Activated T-cell treated with anti-CD3 and anti-CD28 coated beads for 1 hour (primary cell): ENCODE measurements around the gene CLOCK.
A peak's percentile ranks its signal among the peaks of the same experiment; 100 is the strongest.

Experiments
- DNase-seq: peaks from one replicate; pipeline ENCODE4 v3.0.0-alpha.2; 2020; ENCODE audit warnings: low read depth

CLOCK gene

GRCh38 chr4:55411621-55412020 is 135.1 kb downstream of the CLOCK start:
- no peak for DNase-seq

- no peak for DNase-seq
Observed at GRCh38 chr4:55410431-55410830, 136.3 kb downstream of the CLOCK start.

- no peak for DNase-seq
Observed at GRCh38 chr4:55409468-55410171, 137.1 kb downstream of the CLOCK start.

GRCh38 chr4:55407764-55408163 is 138.9 kb downstream of the CLOCK start:
- DNase-seq, result no peak

- no peak for DNase-seq
Observed at GRCh38 chr4:55407119-55407518, 139.6 kb downstream of the CLOCK start.

- no peak for DNase-seq
Observed at GRCh38 chr4:55406545-55406944, 140.2 kb downstream of the CLOCK start.

GRCh38 chr4:55405073-55405472 is 141.6 kb downstream of the CLOCK start:
- no peak for DNase-seq

- DNase-seq, result no peak
Observed at GRCh38 chr4:55399581-55399980, 147.1 kb downstream of the CLOCK start.

- DNase-seq, result no peak
Observed at GRCh38 chr4:55398966-55399365, 147.7 kb downstream of the CLOCK start.

GRCh38 chr4:55398461-55398860 is 148.2 kb downstream of the CLOCK start:
- DNase-seq, result no peak

GRCh38 chr4:55397520-55398321 is 149.0 kb downstream of the CLOCK start:
- DNase-seq, result no peak

GRCh38 chr4:55397126-55397436 is 149.6 kb downstream of the CLOCK start:
- no peak for DNase-seq

GRCh38 chr4:55396308-55397125 is 150.2 kb downstream of the CLOCK start:
- peak; percentile 9 for DNase-seq

GRCh38 chr4:55395529-55396307 is 151.0 kb downstream of the CLOCK start, which contains the start of gene TMEM165:
TMEM165 (plus strand) TSS chr4:55395957; CDS start chr4:55396190, 233 bp downstream.
- DNase-seq, result peak; percentile 79

GRCh38 chr4:55395218-55395528 is 151.5 kb downstream of the CLOCK start:
- no peak for DNase-seq

- DNase-seq, result no peak
Observed at GRCh38 chr4:55393461-55394320, 153.0 kb downstream of the CLOCK start.

- no peak for DNase-seq
Observed at GRCh38 chr4:55386840-55387239, 159.9 kb downstream of the CLOCK start.

GRCh38 chr4:55386073-55386472 is 160.6 kb downstream of the CLOCK start:
- no peak for DNase-seq

GRCh38 chr4:55385201-55385649 is 161.5 kb downstream of the CLOCK start:
- no peak for DNase-seq

GRCh38 chr4:55382488-55383003 is 164.2 kb downstream of the CLOCK start:
- no peak for DNase-seq

GRCh38 chr4:55381502-55381901 is 165.2 kb downstream of the CLOCK start:
- DNase-seq, result no peak
